ENCODE results near the gene CTNNBIP1. TPM values are rescaled to one million over a fixed set of nuclear protein-coding genes. Genes with fewer than 3 reads are reported as not detected.

CTNNBIP1 gene
- total and polyA plus RNA-seq, 8 donors, result 9.4 to 27.3 (median 19.1) TPM

- Histone ChIP-seq H3K36me3 (no peaks in the 10 kb centered on the region), H3K9me3 (no peaks in the 10 kb centered on the region), H3K4me3 (no peak overlapping the region), H3K4me1 (peaks cover 15 to 25% (median 18%) of the 10 kb centered on the region in 3 donors), H3K27me3 (no peaks in the 10 kb centered on the region), H3K27ac (no peak overlapping the region)
- 71 to 74% methylated on average over 1 of the region's 1 CpG for WGBS, 2 donors
- DNase-seq (no peak), FAIRE-seq (no peak), ATAC-seq (no peak)
- intact Hi-C loops (cut with DNase I), result no loop called here
- TF ChIP-seq, protein P1, sequence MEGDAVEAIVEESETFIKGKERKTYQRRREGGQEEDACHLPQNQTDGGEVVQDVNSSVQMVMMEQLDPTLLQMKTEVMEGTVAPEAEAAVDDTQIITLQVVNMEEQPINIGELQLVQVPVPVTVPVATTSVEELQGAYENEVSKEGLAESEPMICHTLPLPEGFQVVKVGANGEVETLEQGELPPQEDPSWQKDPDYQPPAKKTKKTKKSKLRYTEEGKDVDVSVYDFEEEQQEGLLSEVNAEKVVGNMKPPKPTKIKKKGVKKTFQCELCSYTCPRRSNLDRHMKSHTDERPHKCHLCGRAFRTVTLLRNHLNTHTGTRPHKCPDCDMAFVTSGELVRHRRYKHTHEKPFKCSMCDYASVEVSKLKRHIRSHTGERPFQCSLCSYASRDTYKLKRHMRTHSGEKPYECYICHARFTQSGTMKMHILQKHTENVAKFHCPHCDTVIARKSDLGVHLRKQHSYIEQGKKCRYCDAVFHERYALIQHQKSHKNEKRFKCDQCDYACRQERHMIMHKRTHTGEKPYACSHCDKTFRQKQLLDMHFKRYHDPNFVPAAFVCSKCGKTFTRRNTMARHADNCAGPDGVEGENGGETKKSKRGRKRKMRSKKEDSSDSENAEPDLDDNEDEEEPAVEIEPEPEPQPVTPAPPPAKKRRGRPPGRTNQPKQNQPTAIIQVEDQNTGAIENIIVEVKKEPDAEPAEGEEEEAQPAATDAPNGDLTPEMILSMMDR (IDR thresholded peaks at IDR 0.05), result no peak
Observed at GRCh38 chr1:9816199-9816598, 93.9 kb downstream of the CTNNBIP1 start.

- Histone ChIP-seq H3K4me3 (no peak overlapping the region), H3K9me3 (no peaks in the 10 kb centered on the region), H3K4me1 (peaks cover 22 to 31% (median 26%) of the 10 kb centered on the region in 3 donors), H3K27ac (peak overlapping the region in 1 of 4 donors; percentile 45), H3K36me3 (no peaks in the 10 kb centered on the region), H3K27me3 (no peaks in the 10 kb centered on the region)
- TF ChIP-seq, protein P1 (IDR thresholded peaks at IDR 0.05), result no peak
- DNase-seq, result no peak
- intact Hi-C loops (cut with DNase I), result no loop called here
- 58 to 63% methylated on average over 2 of the region's 2 CpGs for WGBS, 2 donors
- peak; percentile 20 for FAIRE-seq
- peak in 3 of 4 donors; percentile 54 to 69 (median 59) for ATAC-seq
Observed at GRCh38 chr1:9815150-9815549, 94.9 kb downstream of the CTNNBIP1 start.

- FAIRE-seq, result no peak
- H3K36me3 ChIP-seq, result no peaks in the 10 kb centered on the region
- H3K27me3 ChIP-seq, result no peaks in the 10 kb centered on the region
- H3K4me3 ChIP-seq, result no peak overlapping the region
- no peak for DNase-seq
- H3K27ac ChIP-seq, result peak overlapping the region in 1 of 4 donors; percentile 45
- no peak for ATAC-seq
- intact Hi-C loops (cut with DNase I), result no loop called here
- peaks cover 22 to 32% (median 26%) of the 10 kb centered on the region in 3 donors for H3K4me1 ChIP-seq
- TF ChIP-seq, protein P1 (IDR thresholded peaks at IDR 0.05), result no peak
- whole genome bisulfite sequencing, 2 donors, result 85 to 92% methylated on average over 6 of the region's 6 CpGs
- no peaks in the 10 kb centered on the region for H3K9me3 ChIP-seq
Observed at GRCh38 chr1:9814619-9815018, 95.5 kb downstream of the CTNNBIP1 start.

- intact Hi-C loops (cut with DNase I), result no loop called here
- WGBS, 2 donors, result 18 to 19% methylated on average over 6 of the region's 6 CpGs
- Histone ChIP-seq H3K27ac (peak overlapping the region in 2 of 4 donors; percentile 7 to 9), H3K36me3 (no peaks in the 10 kb centered on the region), H3K9me3 (no peaks in the 10 kb centered on the region), H3K4me1 (peaks cover 40 to 48% (median 45%) of the 10 kb centered on the region in 3 donors), H3K4me3 (no peak overlapping the region), H3K27me3 (no peaks in the 10 kb centered on the region)
- FAIRE-seq (no peak), ATAC-seq (peak in 3 of 4 donors; percentile 10 to 61 (median 44)), DNase-seq (no peak)
- TF ChIP-seq, protein P1 (IDR thresholded peaks at IDR 0.05), result no peak
Observed at GRCh38 chr1:9811239-9811966, 98.7 kb downstream of the CTNNBIP1 start.

DNA sequence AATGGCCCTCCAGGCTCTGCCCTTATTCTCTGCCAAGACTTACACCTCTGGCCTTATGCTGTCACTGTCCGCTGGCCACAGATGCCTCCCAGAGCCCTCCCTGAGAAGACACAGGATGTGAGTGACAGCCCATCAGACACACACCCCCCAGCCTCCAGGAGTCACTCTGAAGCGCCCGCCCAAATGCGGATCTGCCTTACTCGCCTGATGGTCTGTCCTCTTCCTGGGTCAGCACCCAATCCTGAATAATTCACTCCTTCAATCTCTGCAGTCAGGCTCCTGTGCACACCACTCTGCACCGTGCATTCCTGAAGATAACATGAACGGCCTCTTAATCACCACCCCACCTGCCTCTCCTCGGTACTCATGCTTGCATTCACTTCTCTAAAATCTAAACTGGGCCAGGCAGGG lies 101.0 kb downstream of the CTNNBIP1 start:
- Histone ChIP-seq H3K4me1 (peaks cover 45 to 61% (median 52%) of the 10 kb centered on the region in 3 donors), H3K27me3 (no peaks in the 10 kb centered on the region), H3K36me3 (no peaks in the 10 kb centered on the region), H3K9me3 (no peaks in the 10 kb centered on the region), H3K4me3 (no peak overlapping the region), H3K27ac (peak overlapping the region; percentile 11 to 71 (median 56))
- WGBS, 2 donors, result 59 to 62% methylated on average over 8 of the region's 8 CpGs
- FAIRE-seq (no peak), DNase-seq (no peak), ATAC-seq (peak in 1 of 4 donors; percentile 23)
- intact Hi-C loops (cut with DNase I), result no loop called here
- TF ChIP-seq, protein P1 (IDR thresholded peaks at IDR 0.05), result no peak
